Activated CD4-positive, alpha-beta memory T cell treated with anti-CD3 and anti-CD28 coated beads, Interleukin-2, amount 10 ng/mL, durations not matched to agents 7 days and 5 days (primary cell): ENCODE results near the gene SMYD3. TPM values are rescaled to one million over a fixed set of nuclear protein-coding genes. Genes with fewer than 3 reads are reported as not detected.

Experiments used
- CTCF ChIA-PET: fragments of 350-600 bp; sonication (Branson Sonifier 250); formaldehyde crosslinking; loops from one replicate; lab custom pipeline; 2021; ENCODE audit warnings: antibody characterized with exemption, inconsistent platforms; lab: Charles Lee
- POLR2A ChIA-PET: fragments of 350-600 bp; sonication (Branson Sonifier 250); formaldehyde crosslinking; loops from one replicate; lab custom pipeline; 2021; ENCODE audit warnings: antibody characterized with exemption; lab: Charles Lee
- DNase-seq: peaks from one replicate; pipeline ENCODE4 v3.0.0-alpha.2; 2020
- H3K27ac Mint-ChIP-seq: one replicate; pipeline ENCODE4 v1.8.0; 2021; ENCODE audit warnings: mild to moderate bottlenecking, mixed read lengths
- H3K27me3 Mint-ChIP-seq: one replicate; pipeline ENCODE4 v1.8.0; 2021; ENCODE audit warnings: mixed read lengths
- H3K36me3 Mint-ChIP-seq: one replicate; pipeline ENCODE4 v1.8.0; 2021; ENCODE audit warnings: low read depth, mixed read lengths
- H3K4me1 Mint-ChIP-seq: one replicate; pipeline ENCODE4 v1.8.0; 2021; ENCODE audit warnings: mixed read lengths
- H3K4me3 Mint-ChIP-seq: one replicate; pipeline ENCODE4 v1.8.0; 2021; ENCODE audit warnings: mild to moderate bottlenecking, mixed read lengths
- H3K9me3 Mint-ChIP-seq: one replicate; pipeline ENCODE4 v1.8.0; 2021; ENCODE audit warnings: mixed read lengths
- total RNA-seq, 2 experiments: library from RNA; stranded (reverse); gene quantifications; one replicate each; pipeline ENCODE4 v1.2.3, GENCODE V29; 2021

SMYD3 gene
- total RNA-seq, 2 experiments from 2014 or later = 15.5 to 18.7 TPM

- H3K36me3 Mint-ChIP-seq = no peaks in the 10 kb centered on the region
- no peak for DNase-seq
- H3K4me3 Mint-ChIP-seq = no peak overlapping the region
- POLR2A ChIA-PET = no interaction called here
- H3K9me3 Mint-ChIP-seq = no peaks in the 10 kb centered on the region
- H3K27ac Mint-ChIP-seq = no peak overlapping the region
- CTCF ChIA-PET = no interaction called here
- H3K4me1 Mint-ChIP-seq = peaks cover 2% of the 10 kb centered on the region
- H3K27me3 Mint-ChIP-seq = no peaks in the 10 kb centered on the region
Measured at GRCh38 chr1:246294263-246294662, 212.8 kb downstream of the SMYD3 start.

DNA sequence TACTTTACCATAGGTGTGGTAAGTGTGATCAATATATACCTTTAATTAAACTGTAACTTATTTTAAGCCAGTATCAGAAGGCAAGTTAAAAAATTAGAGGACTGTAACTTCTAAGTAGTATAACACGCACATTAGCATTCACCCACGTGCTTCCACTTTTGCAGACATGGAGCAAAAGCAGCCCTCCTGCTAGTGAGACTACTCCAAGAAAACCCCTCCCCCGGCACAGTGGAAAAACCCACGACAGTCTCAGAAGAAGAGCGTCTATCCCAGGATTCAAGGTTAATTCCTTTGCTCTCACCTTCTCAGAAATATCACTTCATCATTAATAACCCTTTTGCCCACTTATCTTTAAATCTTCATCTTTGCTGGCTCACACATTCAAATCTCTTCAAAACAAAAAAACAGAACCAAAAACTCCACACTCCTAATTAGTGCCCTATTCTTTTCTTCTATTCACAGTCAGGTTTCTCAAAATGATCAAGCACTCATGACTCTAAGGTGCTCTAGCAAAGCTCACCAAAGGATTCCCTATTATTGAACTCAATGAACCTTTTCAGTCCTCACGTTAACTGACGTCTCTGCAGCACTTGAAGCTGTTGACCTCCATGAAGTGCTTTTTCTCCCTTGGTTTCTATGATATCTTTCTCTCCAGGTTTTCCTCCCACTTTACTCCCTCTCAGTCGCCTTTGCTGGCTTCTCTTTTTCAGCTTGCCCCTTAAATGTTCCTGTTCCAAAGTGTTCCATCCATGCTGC lies 213.5 kb downstream of the SMYD3 start:
- ChIA-PET POLR2A (no interaction called here), CTCF (no interaction called here)
- Mint-ChIP-seq H3K9me3 (no peaks in the 10 kb centered on the region), H3K4me1 (peaks cover 2% of the 10 kb centered on the region), H3K36me3 (no peaks in the 10 kb centered on the region), H3K27me3 (no peaks in the 10 kb centered on the region), H3K4me3 (no peak overlapping the region), H3K27ac (no peak overlapping the region)
- no peak for DNase-seq

- CTCF ChIA-PET = no interaction called here
- Mint-ChIP-seq H3K27me3 (no peaks in the 10 kb centered on the region), H3K9me3 (no peaks in the 10 kb centered on the region), H3K36me3 (no peaks in the 10 kb centered on the region), H3K27ac (no peak overlapping the region), H3K4me1 (peaks cover 2% of the 10 kb centered on the region), H3K4me3 (no peak overlapping the region)
- POLR2A ChIA-PET = no interaction called here
- DNase-seq = no peak
Measured at GRCh38 chr1:246292571-246292970, 214.5 kb downstream of the SMYD3 start.

DNA sequence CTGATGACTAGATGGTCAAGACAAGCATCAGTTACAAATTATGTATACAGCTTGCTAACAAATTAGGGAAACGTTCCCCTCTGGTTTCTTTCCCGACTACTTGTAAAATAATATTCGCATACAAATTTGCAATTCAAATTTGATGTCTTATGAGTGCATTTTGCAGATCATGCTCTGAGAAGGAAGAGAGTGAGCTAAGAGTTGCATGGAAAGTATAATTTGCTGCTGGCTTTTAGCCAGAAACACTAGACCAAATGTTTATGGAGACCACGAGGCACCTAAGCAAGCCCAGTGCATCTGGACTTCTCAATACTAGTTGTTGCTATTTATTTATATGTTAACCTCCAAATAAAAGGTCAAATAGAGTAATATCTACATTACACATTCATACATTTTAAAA lies 216.0 kb downstream of the SMYD3 start:
- H3K36me3 Mint-ChIP-seq = no peaks in the 10 kb centered on the region
- POLR2A ChIA-PET = no interaction called here
- CTCF ChIA-PET = no interaction called here
- H3K27ac Mint-ChIP-seq = no peak overlapping the region
- H3K27me3 Mint-ChIP-seq = no peaks in the 10 kb centered on the region
- H3K9me3 Mint-ChIP-seq = no peaks in the 10 kb centered on the region
- no peak overlapping the region for H3K4me3 Mint-ChIP-seq
- DNase-seq = no peak
- H3K4me1 Mint-ChIP-seq = peaks cover 1% of the 10 kb centered on the region

- no peaks in the 10 kb centered on the region for H3K36me3 Mint-ChIP-seq
- H3K27ac Mint-ChIP-seq = no peak overlapping the region
- ChIA-PET POLR2A (no interaction called here), CTCF (no interaction called here)
- no peaks in the 10 kb centered on the region for H3K4me1 Mint-ChIP-seq
- H3K4me3 Mint-ChIP-seq = no peak overlapping the region
- H3K9me3 Mint-ChIP-seq = no peaks in the 10 kb centered on the region
- no peaks in the 10 kb centered on the region for H3K27me3 Mint-ChIP-seq
- DNase-seq = no peak
Measured at GRCh38 chr1:246283771-246284410, 223.2 kb downstream of the SMYD3 start.

DNA sequence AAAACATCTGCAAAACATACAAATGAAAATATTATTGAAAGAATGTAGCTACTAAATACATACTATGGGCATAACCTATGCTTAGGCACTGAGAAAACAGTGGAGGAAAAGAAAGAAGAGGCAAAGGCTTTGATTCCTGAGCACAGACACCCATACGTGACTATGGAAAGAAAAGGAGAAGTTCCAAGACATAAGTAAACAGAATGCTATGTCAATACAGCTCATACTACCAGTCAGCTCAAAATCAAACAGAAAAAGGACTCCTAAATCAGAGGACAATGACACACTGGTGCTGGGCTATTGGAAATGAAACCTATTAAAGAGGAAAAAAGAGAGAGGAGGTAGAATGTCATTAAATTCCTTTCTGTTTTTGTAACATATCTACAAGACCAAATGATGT lies 225.4 kb downstream of the SMYD3 start:
- Mint-ChIP-seq H3K4me3 (no peak overlapping the region), H3K27me3 (no peaks in the 10 kb centered on the region), H3K27ac (no peak overlapping the region), H3K9me3 (no peaks in the 10 kb centered on the region), H3K36me3 (peaks cover 4% of the 10 kb centered on the region), H3K4me1 (no peaks in the 10 kb centered on the region)
- POLR2A ChIA-PET = no interaction called here
- DNase-seq = no peak
- CTCF ChIA-PET = no interaction called here

DNA sequence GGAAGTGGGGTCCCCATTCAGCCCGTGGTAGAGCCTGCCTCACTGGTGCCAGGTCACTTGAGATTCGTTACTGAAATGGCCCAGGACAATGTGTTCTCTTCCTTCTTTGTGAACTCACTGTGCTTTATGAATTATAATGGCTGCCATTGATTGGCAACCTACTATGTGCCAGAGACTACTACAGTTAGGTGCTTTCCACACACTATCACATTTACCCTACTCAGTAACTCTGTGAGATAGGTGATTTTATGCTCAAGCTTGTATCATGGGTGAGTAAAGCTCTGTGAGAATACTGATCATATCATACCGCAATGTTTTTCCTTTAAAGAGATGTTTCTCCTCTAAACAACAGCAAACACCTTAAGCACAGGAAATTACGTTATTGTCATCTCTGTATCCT lies 225.9 kb downstream of the SMYD3 start:
- H3K27ac Mint-ChIP-seq = no peak overlapping the region
- H3K4me1 Mint-ChIP-seq = no peaks in the 10 kb centered on the region
- no peak for DNase-seq
- no peaks in the 10 kb centered on the region for H3K27me3 Mint-ChIP-seq
- ChIA-PET POLR2A (no interaction called here), CTCF (interaction anchor here (1.2 kb wide), 1 partner anchor 270 kb away, joined by 3 read pairs; no protein-coding TSS in a partner anchor)
- no peak overlapping the region for H3K4me3 Mint-ChIP-seq
- peaks cover 4% of the 10 kb centered on the region for H3K36me3 Mint-ChIP-seq
- no peaks in the 10 kb centered on the region for H3K9me3 Mint-ChIP-seq

DNA sequence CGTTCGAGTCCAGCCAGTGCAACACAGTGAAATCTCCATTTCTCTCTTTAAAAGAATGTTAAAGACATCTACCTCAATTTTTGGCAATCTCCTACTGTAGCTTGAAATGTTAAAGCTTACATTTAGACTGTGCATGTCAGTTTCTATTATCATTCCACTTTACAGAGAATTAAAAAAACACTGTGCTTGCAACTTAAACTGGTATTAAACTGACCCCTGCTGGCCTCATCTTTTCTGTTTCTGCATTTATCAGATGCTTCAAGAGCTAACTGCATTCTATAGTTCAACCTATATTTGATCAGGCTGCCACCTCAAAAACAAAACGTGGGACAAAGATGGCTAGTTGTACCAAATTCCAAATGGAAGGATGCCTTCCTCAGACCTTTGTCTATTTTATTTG lies 226.5 kb downstream of the SMYD3 start:
- H3K27ac Mint-ChIP-seq = no peak overlapping the region
- H3K36me3 Mint-ChIP-seq = peaks cover 4% of the 10 kb centered on the region
- POLR2A ChIA-PET = no interaction called here
- CTCF ChIA-PET = interaction anchor here (1.1 to 1.2 kb wide), 2 partner anchors 269 to 1128 kb away, joined by 3 read pairs; no protein-coding TSS in a partner anchor
- no peaks in the 10 kb centered on the region for H3K27me3 Mint-ChIP-seq
- H3K4me3 Mint-ChIP-seq = no peak overlapping the region
- DNase-seq = no peak
- H3K9me3 Mint-ChIP-seq = no peaks in the 10 kb centered on the region
- H3K4me1 Mint-ChIP-seq = no peaks in the 10 kb centered on the region

DNA sequence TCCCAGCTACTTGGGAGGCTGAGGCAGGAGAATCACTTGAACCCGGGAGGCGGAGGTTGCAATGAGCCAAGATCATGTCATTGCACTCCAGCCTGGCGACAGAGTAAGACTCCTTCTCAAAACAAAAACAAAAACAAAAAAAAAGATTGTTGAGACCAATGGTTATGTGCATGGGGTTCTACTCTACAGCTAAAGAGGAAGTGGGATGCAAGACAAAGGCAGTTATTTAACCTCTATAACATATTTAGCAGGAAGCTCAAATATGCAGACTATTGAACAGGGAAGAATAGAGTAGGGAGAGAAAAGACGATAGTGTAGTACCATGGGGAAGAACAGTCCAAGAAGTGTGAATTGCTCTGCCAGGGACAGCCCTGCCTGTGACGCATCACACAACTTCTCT lies 227.7 kb downstream of the SMYD3 start:
- ChIA-PET CTCF (interaction anchor here (1.1 kb wide), 1 partner anchor 1126 kb away, joined by 3 read pairs; no protein-coding TSS in a partner anchor), POLR2A (no interaction called here)
- Mint-ChIP-seq H3K27me3 (no peaks in the 10 kb centered on the region), H3K4me1 (no peaks in the 10 kb centered on the region), H3K36me3 (peaks cover 4% of the 10 kb centered on the region), H3K4me3 (no peak overlapping the region), H3K9me3 (no peaks in the 10 kb centered on the region), H3K27ac (no peak overlapping the region)
- no peak for DNase-seq

DNA sequence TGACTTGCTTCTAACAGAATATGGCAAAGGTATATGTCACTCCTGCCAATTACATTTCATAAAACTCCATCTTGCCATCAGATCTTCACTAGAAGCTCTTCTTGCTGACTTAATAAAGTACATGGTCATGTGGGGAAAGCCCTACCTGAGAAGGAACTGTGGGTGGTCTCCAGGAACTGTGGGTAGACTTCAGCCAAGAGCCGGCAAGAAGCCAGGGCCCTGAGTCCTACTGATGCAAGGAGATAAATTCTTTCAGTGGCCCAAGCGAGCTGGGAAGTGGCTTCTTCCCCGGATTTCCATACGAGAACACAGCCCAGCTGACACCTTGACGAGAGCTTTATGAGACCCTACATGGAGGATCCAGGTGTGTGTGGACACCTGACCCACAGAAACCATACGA lies 228.7 kb downstream of the SMYD3 start:
- ChIA-PET POLR2A (no interaction called here), CTCF (no interaction called here)
- H3K27ac Mint-ChIP-seq = no peak overlapping the region
- no peaks in the 10 kb centered on the region for H3K27me3 Mint-ChIP-seq
- no peak overlapping the region for H3K4me3 Mint-ChIP-seq
- DNase-seq = no peak
- peaks cover 4% of the 10 kb centered on the region for H3K36me3 Mint-ChIP-seq
- no peaks in the 10 kb centered on the region for H3K9me3 Mint-ChIP-seq
- no peaks in the 10 kb centered on the region for H3K4me1 Mint-ChIP-seq

DNA sequence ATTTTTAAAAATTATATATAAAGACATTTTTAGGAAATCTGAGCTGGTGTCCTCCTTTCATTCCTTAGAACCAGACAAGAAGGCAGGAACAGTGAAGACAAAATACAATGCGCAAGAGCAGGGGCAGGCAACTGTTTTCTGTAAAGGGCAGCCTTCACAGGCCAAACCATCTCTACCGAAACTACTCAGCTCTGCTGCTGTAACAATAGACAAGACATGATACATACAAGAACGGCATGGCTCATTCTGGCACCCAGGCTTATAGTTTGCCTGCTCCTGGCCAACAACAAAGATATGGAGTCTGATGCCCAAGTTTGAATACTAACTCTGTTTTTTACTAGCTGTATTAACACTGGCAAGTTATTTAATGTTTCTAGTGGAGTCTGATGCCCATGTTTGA lies 232.0 kb downstream of the SMYD3 start:
- H3K4me3 Mint-ChIP-seq = no peak overlapping the region
- DNase-seq = no peak
- peaks cover 4% of the 10 kb centered on the region for H3K36me3 Mint-ChIP-seq
- no peaks in the 10 kb centered on the region for H3K4me1 Mint-ChIP-seq
- POLR2A ChIA-PET = no interaction called here
- no peaks in the 10 kb centered on the region for H3K9me3 Mint-ChIP-seq
- H3K27me3 Mint-ChIP-seq = no peaks in the 10 kb centered on the region
- CTCF ChIA-PET = no interaction called here
- no peak overlapping the region for H3K27ac Mint-ChIP-seq

- H3K36me3 Mint-ChIP-seq = peaks cover 4% of the 10 kb centered on the region
- no peaks in the 10 kb centered on the region for H3K9me3 Mint-ChIP-seq
- H3K27ac Mint-ChIP-seq = no peak overlapping the region
- H3K27me3 Mint-ChIP-seq = no peaks in the 10 kb centered on the region
- POLR2A ChIA-PET = no interaction called here
- no peaks in the 10 kb centered on the region for H3K4me1 Mint-ChIP-seq
- CTCF ChIA-PET = no interaction called here
- DNase-seq = no peak
- H3K4me3 Mint-ChIP-seq = no peak overlapping the region
Measured at GRCh38 chr1:246274186-246274585, 232.9 kb downstream of the SMYD3 start.

- CTCF ChIA-PET = no interaction called here
- H3K27ac Mint-ChIP-seq = no peak overlapping the region
- H3K4me1 Mint-ChIP-seq = no peaks in the 10 kb centered on the region
- H3K9me3 Mint-ChIP-seq = no peaks in the 10 kb centered on the region
- POLR2A ChIA-PET = no interaction called here
- H3K4me3 Mint-ChIP-seq = no peak overlapping the region
- no peak for DNase-seq
- no peaks in the 10 kb centered on the region for H3K36me3 Mint-ChIP-seq
- H3K27me3 Mint-ChIP-seq = no peaks in the 10 kb centered on the region
Measured at GRCh38 chr1:246271516-246271915, 235.6 kb downstream of the SMYD3 start.

DNA sequence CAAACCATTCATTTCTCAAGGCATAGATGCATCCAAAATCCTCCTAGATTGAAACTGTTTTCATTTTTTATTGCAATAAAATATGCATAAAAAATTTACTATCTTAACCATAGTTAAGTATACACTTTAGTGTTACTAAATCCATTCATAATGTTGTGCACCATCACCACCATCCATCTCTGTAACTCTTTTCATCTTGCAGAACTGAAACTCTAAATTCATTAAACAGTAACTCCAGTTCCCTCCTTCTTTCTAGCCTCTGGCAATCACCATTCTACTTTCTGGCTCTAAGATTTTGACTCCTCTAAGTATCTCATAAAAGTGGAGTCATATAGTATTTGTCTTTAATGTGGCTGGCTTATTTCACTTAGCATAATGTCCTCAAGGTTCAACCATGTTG lies 236.8 kb downstream of the SMYD3 start:
- H3K27me3 Mint-ChIP-seq = no peaks in the 10 kb centered on the region
- no peak for DNase-seq
- POLR2A ChIA-PET = no interaction called here
- H3K27ac Mint-ChIP-seq = no peak overlapping the region
- H3K9me3 Mint-ChIP-seq = no peaks in the 10 kb centered on the region
- no peak overlapping the region for H3K4me3 Mint-ChIP-seq
- H3K36me3 Mint-ChIP-seq = no peaks in the 10 kb centered on the region
- no peaks in the 10 kb centered on the region for H3K4me1 Mint-ChIP-seq
- CTCF ChIA-PET = no interaction called here
